HG02840 (cell line): ENCODE results near the gene WHAMM.
"Not testable (repeated sequence)": the region's sequence is repeated elsewhere in the genome, so short reads cannot be mapped to it uniquely, and the experiment has no call there.

Source experiments
- ATAC-seq: cut with Tn5 transposase; IDR thresholded peaks from one replicate; pipeline ENCODE4 v1.9.1; 2021; ENCODE audit warnings: mild to moderate bottlenecking, moderate library complexity, moderate number of reproducible peaks; ENCODE audit not compliant: unreplicated experiment, low FRiP score

WHAMM gene

GRCh38 chr15:82809308-82810060 is at the start of gene WHAMM:
Gene WHAMM, plus strand, starts transcription at chr15:82809628. Its CDS starts 99 bp downstream, at chr15:82809727.
- ATAC-seq = peak; percentile 88

- no peak for ATAC-seq
These were observed 45.9 kb upstream of the WHAMM start for GRCh38 chr15:82763361-82764116.

- ATAC-seq = no peak
These were observed 45.3 kb upstream of the WHAMM start for GRCh38 chr15:82764117-82764490.

DNA sequence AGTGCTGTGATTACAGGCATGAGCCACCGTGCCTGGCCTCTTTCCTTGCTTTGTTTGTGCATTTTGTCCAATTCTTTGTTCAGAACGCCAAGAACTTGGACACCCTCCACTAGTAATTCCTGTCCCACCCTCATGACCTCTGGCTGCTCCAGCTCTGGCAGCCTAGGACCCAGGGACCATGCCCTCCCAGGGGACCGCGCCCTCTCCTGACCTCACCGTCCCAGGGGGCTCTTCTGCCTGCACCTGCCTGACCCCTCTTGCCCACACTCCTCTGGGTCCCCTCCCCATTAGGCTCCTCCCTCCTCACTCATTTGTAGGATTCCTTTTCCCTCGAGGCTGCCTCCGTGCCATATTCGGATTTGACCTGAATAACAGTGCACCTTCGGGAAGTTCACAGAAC is 44.7 kb upstream of the WHAMM start:
- no peak for ATAC-seq

DNA sequence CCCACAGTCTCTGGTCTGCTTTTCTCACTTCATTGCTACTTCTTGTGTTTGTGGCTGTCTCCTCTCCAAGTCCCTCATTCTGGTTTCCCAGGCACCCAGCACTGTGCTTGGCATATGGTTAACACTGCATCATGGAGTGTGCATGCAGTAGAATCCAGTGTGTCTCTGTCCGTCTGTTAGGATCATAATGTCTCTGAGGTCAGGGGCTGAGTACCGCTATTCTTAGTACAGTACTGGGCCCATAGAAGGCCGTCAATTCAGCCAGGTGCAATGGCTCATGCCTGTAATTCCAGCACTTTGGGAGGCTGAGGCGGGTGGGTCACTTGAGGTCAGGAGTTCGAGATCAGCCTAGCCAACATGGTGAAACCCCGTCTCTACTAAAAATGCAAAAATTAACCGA is 43.2 kb upstream of the WHAMM start:
- not testable (repeated sequence) for ATAC-seq

GRCh38 chr15:82767163-82767829 is 42.1 kb upstream of the WHAMM start:
- no peak for ATAC-seq

GRCh38 chr15:82768414-82769054 is 40.9 kb upstream of the WHAMM start:
- no peak for ATAC-seq

DNA sequence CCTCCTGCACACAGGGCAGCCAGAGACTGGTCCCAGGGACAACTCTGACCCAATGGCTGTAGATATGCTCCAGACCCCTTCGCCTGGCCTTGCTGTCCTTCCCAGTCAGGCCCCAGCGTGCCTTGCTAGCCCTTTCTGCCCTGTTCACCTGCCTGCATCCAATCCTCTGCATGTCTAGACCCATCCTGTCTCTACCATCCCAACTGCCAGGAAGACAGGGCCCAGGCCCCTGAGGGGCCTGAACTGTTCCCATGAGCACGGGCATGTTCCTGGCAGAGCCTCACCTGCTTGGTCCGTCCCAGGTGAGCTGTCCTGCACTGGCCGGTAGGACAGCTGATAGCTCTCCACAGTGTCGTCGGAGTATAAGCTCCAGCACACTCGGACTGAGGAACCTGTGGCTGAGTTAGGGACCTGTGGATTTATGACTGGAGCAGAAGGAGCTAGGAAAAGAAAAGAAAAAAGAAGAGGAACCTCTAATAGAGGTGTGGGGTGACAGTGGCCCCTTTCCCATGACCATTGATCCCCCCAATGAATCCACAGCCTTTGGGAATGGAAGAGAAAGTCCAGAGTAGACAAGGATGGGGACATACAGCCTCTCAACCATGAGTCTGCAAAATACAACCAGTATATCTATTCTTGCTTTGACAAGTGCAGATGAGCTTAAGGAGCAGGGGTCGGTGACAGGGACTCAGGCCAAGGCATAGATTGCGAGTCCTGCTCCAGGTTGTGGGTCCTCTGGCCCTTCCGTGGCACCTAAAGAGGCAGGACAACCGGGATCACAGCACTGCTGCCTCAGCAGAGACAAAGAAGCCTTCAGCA is 37.4 kb upstream of the WHAMM start:
- ATAC-seq = no peak

GRCh38 chr15:82774496-82774895 is 34.9 kb upstream of the WHAMM start:
- no peak for ATAC-seq

GRCh38 chr15:82778755-82779154 is 30.7 kb upstream of the WHAMM start:
- no peak for ATAC-seq

DNA sequence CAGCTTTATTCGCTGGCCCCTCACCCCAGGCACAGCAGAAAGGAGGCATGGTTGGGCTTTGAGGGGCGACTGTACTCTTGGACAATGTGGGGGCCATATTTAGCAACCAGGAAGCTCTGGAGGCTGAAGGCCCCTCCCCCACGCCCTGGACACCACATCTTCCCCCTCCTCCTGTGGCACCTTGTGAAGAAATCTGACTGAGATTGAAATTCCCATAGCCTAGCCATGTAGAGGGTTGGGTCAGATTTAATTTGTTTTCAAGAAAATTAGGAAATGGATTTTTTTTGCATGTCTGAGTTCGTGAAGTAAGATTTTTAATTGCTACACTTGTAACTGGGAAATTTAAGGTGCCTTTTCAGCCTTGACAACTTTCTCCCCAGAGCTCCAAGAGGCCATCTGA is 28.1 kb upstream of the WHAMM start:
- ATAC-seq = no peak

DNA sequence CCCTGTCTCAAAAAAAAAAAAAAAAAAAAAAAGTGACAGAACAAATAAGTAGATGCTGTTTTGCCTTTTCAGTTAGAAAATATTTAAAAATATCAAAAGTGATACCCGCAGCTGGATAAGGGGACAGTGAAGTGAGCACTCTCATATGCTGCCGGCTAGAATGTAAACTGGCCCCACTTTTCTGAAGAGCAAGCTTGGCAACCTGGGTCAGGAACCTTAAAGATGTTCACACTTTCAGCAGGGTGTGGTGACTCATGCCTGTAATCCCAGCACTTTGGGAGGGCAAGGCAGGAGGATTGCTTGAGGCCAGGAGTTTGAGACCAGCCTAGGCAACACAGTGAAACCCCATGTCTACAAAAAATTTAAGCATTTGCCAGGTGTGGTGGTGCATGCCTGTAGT is 20.9 kb upstream of the WHAMM start:
- ATAC-seq = no peak

- no peak for ATAC-seq
These were observed 19.9 kb upstream of the WHAMM start for GRCh38 chr15:82789491-82789890.

DNA sequence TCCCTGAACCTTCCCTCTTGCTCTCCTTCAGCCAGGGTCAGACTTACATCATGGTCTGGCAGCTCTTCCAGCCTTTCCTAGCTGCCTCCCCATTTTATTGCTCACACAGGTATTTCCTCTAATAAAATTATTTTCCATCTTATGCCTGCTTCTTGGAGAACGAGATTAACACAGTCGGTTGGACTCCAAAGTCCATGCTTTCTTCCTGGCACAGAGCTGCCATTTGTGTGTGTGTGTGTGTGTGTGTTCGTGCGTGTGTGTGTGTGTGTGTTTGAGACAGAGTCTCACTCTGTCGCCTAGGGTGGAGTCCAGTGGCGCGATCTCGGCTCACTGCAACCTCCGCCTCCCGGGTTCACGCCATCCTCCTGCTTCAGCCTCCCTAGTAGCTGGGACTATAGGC is 19.1 kb upstream of the WHAMM start:
- ATAC-seq = no peak

DNA sequence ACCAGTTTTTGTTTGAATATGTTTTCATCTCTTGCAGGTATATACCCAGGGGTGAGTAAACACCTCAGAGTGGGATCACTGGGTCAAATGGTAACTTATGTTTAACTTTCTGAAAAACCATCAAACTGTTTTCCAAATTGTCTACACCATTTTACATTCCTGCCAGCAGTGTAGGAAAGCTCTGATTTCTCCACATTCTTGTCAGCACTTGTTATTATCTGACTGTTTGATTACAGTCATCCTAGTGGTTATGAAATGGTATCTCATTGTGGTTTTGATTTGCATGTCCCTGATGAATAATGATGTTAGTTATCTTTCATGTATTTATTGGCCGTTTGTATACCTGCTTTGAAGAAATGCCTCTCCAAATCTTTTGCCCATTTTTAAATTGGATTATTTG is 17.4 kb upstream of the WHAMM start:
- no peak for ATAC-seq

DNA sequence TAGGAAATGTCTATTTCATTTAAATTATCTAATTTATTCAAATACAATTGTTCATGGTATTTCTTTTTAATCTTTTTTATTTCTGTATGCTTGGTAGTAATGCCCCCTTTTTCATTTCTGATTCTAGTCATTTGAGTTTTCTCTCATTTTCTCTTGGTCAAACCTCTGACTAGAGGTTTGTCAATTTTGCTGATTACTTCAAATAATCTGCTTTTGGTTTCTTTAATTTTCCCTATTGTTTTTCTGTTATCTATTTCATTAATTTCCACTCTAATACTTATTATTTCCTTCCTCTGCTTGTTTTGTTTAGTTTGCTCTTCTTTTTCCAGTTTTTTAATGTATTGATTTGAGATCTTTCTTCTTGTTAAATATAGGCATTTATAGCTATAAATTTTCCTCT is 15.7 kb upstream of the WHAMM start:
- no peak for ATAC-seq

DNA sequence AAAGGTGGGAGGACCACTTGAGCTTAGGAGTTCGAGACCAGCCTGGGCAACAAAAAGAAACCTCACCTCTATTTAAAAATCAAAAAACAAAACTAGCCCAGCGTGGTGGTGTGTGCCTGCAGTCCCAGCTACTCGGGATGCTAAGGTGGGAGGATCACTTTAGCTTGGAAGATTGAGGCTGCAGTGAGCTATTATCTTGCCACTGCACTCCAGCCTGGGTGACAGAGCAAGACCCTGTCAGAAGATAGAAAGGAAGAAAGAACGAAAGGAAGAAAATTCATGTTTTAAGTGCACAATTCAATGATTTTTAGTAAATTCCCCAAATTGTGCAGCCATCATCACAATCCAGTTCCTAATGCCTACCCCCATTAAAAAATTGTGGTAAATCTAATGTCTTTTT is 11.3 kb upstream of the WHAMM start:
- no peak for ATAC-seq

DNA sequence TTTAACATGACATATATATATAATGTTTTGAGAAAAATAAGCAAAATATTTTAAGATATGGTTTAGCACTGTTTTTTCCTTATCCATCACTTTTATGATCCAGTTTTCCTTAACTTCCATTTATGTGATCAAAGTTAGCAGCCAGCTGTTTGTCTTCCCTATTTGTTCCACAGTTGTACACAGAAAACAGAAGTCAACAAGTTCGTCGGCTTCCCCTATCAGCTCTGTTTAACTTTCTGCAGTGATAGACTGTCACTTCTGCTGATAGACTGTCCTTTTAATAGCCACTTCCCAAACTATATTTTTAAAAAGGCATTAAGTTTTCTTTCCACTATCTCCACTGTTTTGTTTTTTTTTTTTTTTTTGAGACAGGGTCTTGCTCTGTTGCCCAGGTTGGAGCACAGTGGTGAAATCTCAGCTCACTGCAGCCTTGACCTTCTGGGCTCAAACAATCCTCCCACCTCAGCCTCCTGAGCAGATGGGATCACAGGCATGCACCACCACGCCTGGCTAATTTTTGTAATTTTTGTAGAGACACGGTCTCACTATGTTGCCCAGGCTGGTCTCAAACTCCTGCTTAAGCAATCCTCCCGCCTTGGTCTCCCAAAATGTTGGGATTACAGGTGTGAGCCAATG is 10.8 kb upstream of the WHAMM start:
- no peak for ATAC-seq

DNA sequence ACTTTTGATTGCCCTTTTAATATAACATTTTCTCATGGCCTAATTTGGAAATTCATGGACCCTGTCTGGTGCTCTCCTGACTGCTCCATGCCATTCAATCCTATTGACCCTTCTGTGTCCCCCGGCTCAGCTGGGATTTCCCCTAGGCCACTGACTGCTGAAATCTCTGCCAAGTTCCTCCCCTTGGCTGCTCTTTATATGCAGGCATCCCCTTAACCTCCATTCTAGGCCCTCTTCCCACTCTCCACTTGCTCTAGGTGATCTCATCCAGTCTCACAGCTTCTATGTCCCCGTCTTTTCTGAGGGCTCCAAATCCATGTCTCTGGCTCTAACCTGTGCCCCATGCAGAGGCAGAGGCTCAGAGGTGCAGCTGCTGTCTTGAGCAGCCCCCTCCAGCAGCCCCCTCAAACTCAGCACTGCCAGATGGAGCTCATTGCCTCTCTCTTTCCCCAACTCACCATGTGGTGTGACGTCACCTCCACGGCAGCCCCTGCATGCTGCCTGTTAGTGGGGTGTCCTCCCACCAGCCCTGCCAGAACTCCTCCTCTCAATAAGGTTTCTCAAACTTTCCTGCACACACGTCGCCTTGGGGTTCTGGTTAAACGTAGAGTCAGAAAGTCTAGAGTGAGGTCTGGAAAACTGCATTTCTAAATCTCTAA is 10.1 kb upstream of the WHAMM start:
- no peak for ATAC-seq
